GM12864 (cell line): ENCODE data around the gene LRP5.

ENCODE experiments used
- DNase-seq: peaks from one replicate; pipeline ENCODE4 v3.0.0-alpha.2; 2011; ENCODE audit warnings: low read depth
- H3K4me3 ChIP-seq: 2 replicates; pipeline ENCODE4 v1.5.1; 2011; ENCODE audit warnings: mild to moderate bottlenecking, low read depth, low read length, control low read depth
- CTCF ChIP-seq: IDR thresholded peaks from 2 replicates; pipeline ENCODE4 v1.5.1; 2011; ENCODE audit warnings: low read depth, mild to moderate bottlenecking, moderate library complexity, low read length, control low read depth, inconsistent platforms; ENCODE audit errors: missing control alignments

The LRP5 gene

GRCh38 chr11:68377389-68377795, 65.0 kb downstream of the LRP5 start:
- TF ChIP-seq CTCF, result no peak

GRCh38 chr11:68379206-68379605, 66.8 kb downstream of the LRP5 start:
- no peak overlapping the region for H3K4me3 ChIP-seq
- DNase-seq, result no peak
- TF ChIP-seq CTCF, result no peak

More at GRCh38 chr11:68377389-68377795, 65.0 kb downstream of the LRP5 start:
- DNase-seq, result no peak
- H3K4me3 ChIP-seq, result no peak overlapping the region

- no peak for TF ChIP-seq CTCF
- no peak overlapping the region for H3K4me3 ChIP-seq
- DNase-seq, result no peak
These were observed 68.6 kb downstream of the LRP5 start for GRCh38 chr11:68380786-68381622.

- H3K4me3 ChIP-seq, result no peak overlapping the region
These were observed 69.3 kb downstream of the LRP5 start for GRCh38 chr11:68381716-68382115.

GRCh38 chr11:68382358-68382998, 70.1 kb downstream of the LRP5 start:
- no peak for DNase-seq
- no peak for TF ChIP-seq CTCF
- no peak overlapping the region for H3K4me3 ChIP-seq

More at GRCh38 chr11:68381716-68382115, 69.3 kb downstream of the LRP5 start:
- no peak for DNase-seq
- TF ChIP-seq CTCF, result no peak

GRCh38 chr11:68383976-68384501, 71.6 kb downstream of the LRP5 start:
- no peak overlapping the region for H3K4me3 ChIP-seq
- TF ChIP-seq CTCF, result peak; percentile 93
- DNase-seq, result no peak
